DND-41 (cell line): ENCODE data around the gene CDK12.

ENCODE experiments used
- EZH2 ChIP-seq: IDR thresholded peaks from 3 replicates; pipeline ENCODE4 v1.6.1; 2012; ENCODE audit warnings: borderline replicate concordance, low read depth, mild to moderate bottlenecking, moderate library complexity, low read length, inconsistent platforms; ENCODE audit not compliant: severe bottlenecking
- TF ChIP-seq, protein P1 (sequence below): IDR thresholded peaks from 2 replicates; pipeline ENCODE4 v1.5.1; 2012; ENCODE audit warnings: borderline replicate concordance, low read length, moderate library complexity, mild to moderate bottlenecking; ENCODE audit not compliant: poor library complexity, severe bottlenecking; ENCODE audit errors: extremely low read depth

DNA sequence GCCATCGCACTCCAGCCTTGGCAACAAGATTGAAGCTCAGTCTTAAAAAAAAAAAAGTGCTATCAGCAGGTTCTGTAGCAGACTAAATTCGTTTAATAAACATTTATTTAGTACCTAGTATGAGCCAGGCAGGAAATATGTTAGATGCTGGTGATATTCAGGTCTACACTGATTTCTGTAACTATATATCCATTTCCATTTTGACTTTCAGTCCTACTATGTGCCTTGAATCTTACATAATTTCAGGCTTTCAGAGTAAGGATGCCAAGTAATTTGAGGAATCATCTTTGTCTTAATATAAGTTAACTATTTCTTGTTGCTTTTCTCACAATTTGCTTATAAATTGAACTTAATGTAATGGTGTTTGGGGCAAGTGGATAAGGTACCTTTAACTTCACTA, 46.2 kb downstream of the CDK12 start:
- TF ChIP-seq, protein P1, sequence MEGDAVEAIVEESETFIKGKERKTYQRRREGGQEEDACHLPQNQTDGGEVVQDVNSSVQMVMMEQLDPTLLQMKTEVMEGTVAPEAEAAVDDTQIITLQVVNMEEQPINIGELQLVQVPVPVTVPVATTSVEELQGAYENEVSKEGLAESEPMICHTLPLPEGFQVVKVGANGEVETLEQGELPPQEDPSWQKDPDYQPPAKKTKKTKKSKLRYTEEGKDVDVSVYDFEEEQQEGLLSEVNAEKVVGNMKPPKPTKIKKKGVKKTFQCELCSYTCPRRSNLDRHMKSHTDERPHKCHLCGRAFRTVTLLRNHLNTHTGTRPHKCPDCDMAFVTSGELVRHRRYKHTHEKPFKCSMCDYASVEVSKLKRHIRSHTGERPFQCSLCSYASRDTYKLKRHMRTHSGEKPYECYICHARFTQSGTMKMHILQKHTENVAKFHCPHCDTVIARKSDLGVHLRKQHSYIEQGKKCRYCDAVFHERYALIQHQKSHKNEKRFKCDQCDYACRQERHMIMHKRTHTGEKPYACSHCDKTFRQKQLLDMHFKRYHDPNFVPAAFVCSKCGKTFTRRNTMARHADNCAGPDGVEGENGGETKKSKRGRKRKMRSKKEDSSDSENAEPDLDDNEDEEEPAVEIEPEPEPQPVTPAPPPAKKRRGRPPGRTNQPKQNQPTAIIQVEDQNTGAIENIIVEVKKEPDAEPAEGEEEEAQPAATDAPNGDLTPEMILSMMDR = no peak
- no peak for TF ChIP-seq EZH2
